GM18861 (cell line): Measurements from ENCODE around the gene UVRAG.

Experiments used
- ATAC-seq: cut with Tn5 transposase; IDR thresholded peaks from one replicate; pipeline ENCODE4 v1.9.1; 2021; ENCODE audit not compliant: unreplicated experiment

UVRAG gene

GRCh38 chr11:75802913-75803820 lies 11.8 kb upstream of the UVRAG start:
- ATAC-seq: peak; percentile 65

- no peak for ATAC-seq
Observed at GRCh38 chr11:75809111-75809510, 5.9 kb upstream of the UVRAG start.

- no peak for ATAC-seq
Observed at GRCh38 chr11:75809991-75810390, 5.0 kb upstream of the UVRAG start.

- no peak for ATAC-seq
Observed at GRCh38 chr11:75810637-75811390, 4.2 kb upstream of the UVRAG start.

GRCh38 chr11:75811485-75811884 lies 3.5 kb upstream of the UVRAG start:
- ATAC-seq: no peak

- ATAC-seq: no peak
Observed at GRCh38 chr11:75812542-75813040, 2.4 kb upstream of the UVRAG start.

GRCh38 chr11:75813124-75813523 lies 1.9 kb upstream of the UVRAG start:
- no peak for ATAC-seq

- ATAC-seq: no peak
Observed at GRCh38 chr11:75813622-75814039, 1.4 kb upstream of the UVRAG start.

GRCh38 chr11:75814363-75814676 lies 690 bp upstream of the UVRAG start:
- ATAC-seq: peak; percentile 15

- ATAC-seq: peak; percentile 7
Observed at GRCh38 chr11:75815345-75816168, 547 bp downstream of the UVRAG start.

GRCh38 chr11:75816561-75817239 lies 1.7 kb downstream of the UVRAG start:
- ATAC-seq: no peak

GRCh38 chr11:75820645-75821044 lies 5.6 kb downstream of the UVRAG start:
- no peak for ATAC-seq

- no peak for ATAC-seq
Observed at GRCh38 chr11:75821202-75821601, 6.2 kb downstream of the UVRAG start.

GRCh38 chr11:75822541-75822940 lies 7.5 kb downstream of the UVRAG start:
- ATAC-seq: no peak

GRCh38 chr11:75823415-75823814 lies 8.4 kb downstream of the UVRAG start:
- ATAC-seq: no peak

GRCh38 chr11:75823946-75824345 lies 8.9 kb downstream of the UVRAG start:
- peak; percentile 2 for ATAC-seq

GRCh38 chr11:75826461-75827230 lies 11.6 kb downstream of the UVRAG start:
- no peak for ATAC-seq

GRCh38 chr11:75827562-75827961 lies 12.6 kb downstream of the UVRAG start:
- no peak for ATAC-seq

- no peak for ATAC-seq
Observed at GRCh38 chr11:75831915-75832502, 17.0 kb downstream of the UVRAG start.
